22Rv1 (cell line): ENCODE data around the gene ITPR1.

Source experiments
- CTCF ChIP-seq: fragments of 450-650 bp; IDR thresholded peaks from 2 replicates; pipeline ENCODE4 v1.5.1; 2017; ENCODE audit warnings: mild to moderate bottlenecking
- ZFX ChIP-seq: fragments of 450-650 bp; IDR thresholded peaks from 2 replicates; pipeline ENCODE4 v1.6.1; 2017; ENCODE audit warnings: antibody characterized with exemption, borderline replicate concordance

- TF ChIP-seq CTCF (no peak), ZFX (no peak)
Observed at GRCh38 chr3:4719046-4719501, 225.9 kb downstream of the ITPR1 start.
